NT2/D1 (cell line): ENCODE measurements around the gene PEX16.

ENCODE experiments used
- DNase-seq: peaks from one replicate; pipeline ENCODE4 v3.0.0-alpha.2; 2011; ENCODE audit warnings: low read depth, low spot score
- H3K27me3 ChIP-seq: 2 replicates; pipeline ENCODE4 v1.6.0; 2011; ENCODE audit warnings: mild to moderate bottlenecking; ENCODE audit not compliant: insufficient read length, insufficient read depth
- H3K36me3 ChIP-seq: 2 replicates; pipeline ENCODE4 v1.6.1; 2011; ENCODE audit warnings: mild to moderate bottlenecking, low read length, mixed read lengths; ENCODE audit not compliant: insufficient read depth, insufficient read length
- H3K4me1 ChIP-seq: 2 replicates; pipeline ENCODE4 v1.5.1; 2011; ENCODE audit not compliant: insufficient read depth, insufficient read length
- H3K4me3 ChIP-seq: 2 replicates; pipeline ENCODE4 v1.5.1; 2011; ENCODE audit warnings: low read depth; ENCODE audit not compliant: insufficient read length
- H3K9ac ChIP-seq: 2 replicates; pipeline ENCODE4 v1.6.0; 2011; ENCODE audit warnings: low read depth; ENCODE audit not compliant: insufficient read length
- H3K9me3 ChIP-seq: 2 replicates; pipeline ENCODE4 v1.5.1; 2011; ENCODE audit warnings: mild to moderate bottlenecking, low read length; ENCODE audit not compliant: insufficient read depth
- SUZ12 ChIP-seq: IDR thresholded peaks from 2 replicates; pipeline ENCODE4 v1.6.1; 2011; ENCODE audit not compliant: insufficient read length, insufficient read depth; ENCODE audit errors: extremely low read depth
- YY1 ChIP-seq: IDR thresholded peaks from 2 replicates; pipeline ENCODE4 v1.6.1; 2011; ENCODE audit not compliant: insufficient read length, insufficient read depth
- ZNF274 ChIP-seq: IDR thresholded peaks from 2 replicates; pipeline ENCODE4 v1.6.1; 2011; ENCODE audit warnings: mild to moderate bottlenecking, low read depth, low read length

PEX16 gene

GRCh38 chr11:45930031-45930794, 12.5 kb upstream of the PEX16 start:
- Histone ChIP-seq H3K4me3 (no peak overlapping the region), H3K4me1 (peaks cover 19% of the 10 kb centered on the region), H3K9ac (no peak overlapping the region), H3K36me3 (peaks cover 64% of the 10 kb centered on the region), H3K9me3 (no peaks in the 10 kb centered on the region), H3K27me3 (no peaks in the 10 kb centered on the region)
- TF ChIP-seq ZNF274 (no peak), YY1 (no peak)
- DNase-seq: no peak

- Histone ChIP-seq H3K9ac (no peak overlapping the region), H3K27me3 (no peaks in the 10 kb centered on the region), H3K4me1 (peaks cover 13% of the 10 kb centered on the region), H3K9me3 (no peaks in the 10 kb centered on the region), H3K4me3 (no peak overlapping the region), H3K36me3 (peaks cover 58% of the 10 kb centered on the region)
- DNase-seq: no peak
- TF ChIP-seq SUZ12: no peak
- TF ChIP-seq YY1: no peak
- TF ChIP-seq ZNF274: no peak
These were observed 11.9 kb upstream of the PEX16 start for GRCh38 chr11:45929486-45930030.

- no peak for TF ChIP-seq ZNF274
- no peak for TF ChIP-seq YY1
- no peak for TF ChIP-seq SUZ12
- Histone ChIP-seq H3K9ac (no peak overlapping the region), H3K36me3 (peaks cover 50% of the 10 kb centered on the region), H3K4me3 (no peak overlapping the region), H3K9me3 (no peaks in the 10 kb centered on the region), H3K27me3 (no peaks in the 10 kb centered on the region), H3K4me1 (peaks cover 7% of the 10 kb centered on the region)
- no peak for DNase-seq
These were observed 11.0 kb upstream of the PEX16 start for GRCh38 chr11:45928535-45929215.

- Histone ChIP-seq H3K27me3 (peaks cover 7% of the 10 kb centered on the region), H3K4me3 (no peak overlapping the region), H3K9ac (no peak overlapping the region), H3K9me3 (no peaks in the 10 kb centered on the region), H3K36me3 (peaks cover 42% of the 10 kb centered on the region), H3K4me1 (peaks cover 11% of the 10 kb centered on the region)
- TF ChIP-seq ZNF274: no peak
- no peak for TF ChIP-seq SUZ12
- no peak for TF ChIP-seq YY1
- no peak for DNase-seq
These were observed 10.2 kb upstream of the PEX16 start for GRCh38 chr11:45927684-45928413.

- no peak for DNase-seq
- Histone ChIP-seq H3K4me1 (peaks cover 11% of the 10 kb centered on the region), H3K4me3 (no peak overlapping the region), H3K27me3 (peaks cover 8% of the 10 kb centered on the region), H3K36me3 (peaks cover 38% of the 10 kb centered on the region), H3K9me3 (no peaks in the 10 kb centered on the region), H3K9ac (no peak overlapping the region)
- TF ChIP-seq YY1 (no peak), SUZ12 (no peak), ZNF274 (no peak)
These were observed 9.6 kb upstream of the PEX16 start for GRCh38 chr11:45927332-45927683.

- Histone ChIP-seq H3K27me3 (peaks cover 10% of the 10 kb centered on the region), H3K4me3 (no peak overlapping the region), H3K36me3 (peaks cover 32% of the 10 kb centered on the region), H3K9ac (no peak overlapping the region), H3K9me3 (no peaks in the 10 kb centered on the region), H3K4me1 (peaks cover 11% of the 10 kb centered on the region)
- no peak for TF ChIP-seq SUZ12
- no peak for TF ChIP-seq YY1
- TF ChIP-seq ZNF274: no peak
- no peak for DNase-seq
These were observed 9.1 kb upstream of the PEX16 start for GRCh38 chr11:45926536-45927331.
